Activated B cell treated with CpG ODN at 0.5 μM for 24 hours (primary cell): ENCODE results near the gene PHACTR1. TPM values are rescaled to one million over a fixed set of nuclear protein-coding genes. Genes with fewer than 3 reads are reported as not detected.

Source experiments
- ATAC-seq: fragments of 200-7000 bp; cut with Tn5 transposase; one replicate; pipeline ENCODE4 v1.10.0; 2021; ENCODE audit warnings: low read depth, mild to moderate bottlenecking, moderate library complexity
- CTCF ChIA-PET: fragments of 350-600 bp; sonication (Branson Sonifier 250); formaldehyde crosslinking; loops from one replicate; lab custom pipeline; 2021; ENCODE audit warnings: antibody characterized with exemption; lab: Charles Lee
- POLR2A ChIA-PET: fragments of 350-600 bp; sonication (Branson Sonifier 250); formaldehyde crosslinking; loops from one replicate; lab custom pipeline; 2021; ENCODE audit warnings: antibody characterized with exemption; lab: Charles Lee
- DNase-seq: peaks from one replicate; pipeline ENCODE4 v3.0.0; 2022
- H3K27ac Mint-ChIP-seq: one replicate; pipeline ENCODE4 v1.8.0; 2020; ENCODE audit warnings: mixed read lengths
- H3K27me3 Mint-ChIP-seq: one replicate; pipeline ENCODE4 v1.8.0; 2021; ENCODE audit warnings: mixed read lengths
- H3K36me3 Mint-ChIP-seq: one replicate; pipeline ENCODE4 v1.8.0; 2021; ENCODE audit warnings: low read depth, mixed read lengths
- H3K4me1 Mint-ChIP-seq: one replicate; pipeline ENCODE4 v1.8.0; 2021; ENCODE audit warnings: mixed read lengths
- H3K4me3 Mint-ChIP-seq: one replicate; pipeline ENCODE4 v1.8.0; 2020; ENCODE audit warnings: mild to moderate bottlenecking, mixed read lengths
- H3K9me3 Mint-ChIP-seq: one replicate; pipeline ENCODE4 v1.8.0; 2020; ENCODE audit warnings: mixed read lengths
- CTCF ChIP-seq: fragments of 200-600 bp; IDR thresholded peaks from one replicate; pipeline ENCODE4 v1.8.0; 2022; ENCODE audit warnings: antibody characterized with exemption, mild to moderate bottlenecking
- intact Hi-C: fragments of 100-400 bp; cut with micrococcal nuclease; formaldehyde crosslinking; loops from one replicate; pipeline ENCODE4 v1.15.1; 2024
- total RNA-seq: library from RNA; stranded (reverse); gene quantifications from 2 replicates; pipeline ENCODE4 v1.2.3, GENCODE V29; 2022

PHACTR1 gene
- total RNA-seq, 1 donor from 2014 or later = 115 TPM

- TF ChIP-seq CTCF = no peak
- POLR2A ChIA-PET = no interaction called here
Measured at GRCh38 chr6:13234130-13234529, 517.6 kb downstream of the PHACTR1 start.

DNA sequence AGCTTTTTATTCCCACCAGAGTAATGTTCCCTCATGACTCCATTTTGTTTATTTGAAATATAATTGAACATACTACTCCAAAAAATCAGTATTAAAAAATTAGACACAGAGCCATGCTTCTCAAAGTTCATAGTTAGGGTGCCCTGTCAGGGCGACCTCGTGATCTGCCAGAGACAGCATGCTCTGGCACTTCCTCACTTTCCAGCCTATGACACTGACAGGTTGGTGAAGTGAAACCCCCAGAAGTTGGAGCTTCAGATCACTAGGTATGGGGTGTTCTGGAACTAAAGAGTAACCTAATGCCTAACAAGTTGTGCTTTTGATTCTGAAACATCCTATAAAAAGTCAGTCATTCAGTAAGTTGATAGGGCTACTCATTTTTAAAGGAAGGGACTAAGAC, 518.8 kb downstream of the PHACTR1 start:
- Mint-ChIP-seq H3K27me3 (peaks cover 6% of the 10 kb centered on the region), H3K4me1 (peaks cover 28% of the 10 kb centered on the region), H3K9me3 (no peaks in the 10 kb centered on the region), H3K36me3 (no peaks in the 10 kb centered on the region), H3K4me3 (no peak overlapping the region), H3K27ac (no peak overlapping the region)
- intact Hi-C loops = loop anchor here (2.0 kb wide), 1 partner anchor 23 kb away; no protein-coding TSS in a partner anchor
- no peak for TF ChIP-seq CTCF
- ChIA-PET CTCF (interaction anchor here (1.6 kb wide), 1 partner anchor 40 kb away, joined by 4 read pairs; no protein-coding TSS in a partner anchor), POLR2A (no interaction called here)
- ATAC-seq (peak; percentile 64), DNase-seq (no peak)

More at GRCh38 chr6:13234130-13234529, 517.6 kb downstream of the PHACTR1 start:
- no peak for DNase-seq
- intact Hi-C loops = loop anchor here (2.0 kb wide), 1 partner anchor 25 kb away; no protein-coding TSS in a partner anchor
- no peaks in the 10 kb centered on the region for H3K36me3 Mint-ChIP-seq
- no peak overlapping the region for H3K4me3 Mint-ChIP-seq
- no peaks in the 10 kb centered on the region for H3K9me3 Mint-ChIP-seq
- ATAC-seq = no peak
- CTCF ChIA-PET = interaction anchor here (1.1 kb wide), 1 partner anchor 44 kb away, joined by 3 read pairs; no protein-coding TSS in a partner anchor
- no peak overlapping the region for H3K27ac Mint-ChIP-seq
- H3K4me1 Mint-ChIP-seq = peaks cover 40% of the 10 kb centered on the region
- peaks cover 5% of the 10 kb centered on the region for H3K27me3 Mint-ChIP-seq

- no peak overlapping the region for H3K27ac Mint-ChIP-seq
- ChIA-PET POLR2A (interaction anchor here (0.6 kb wide), 1 partner anchor 1736 kb away, joined by 4 read pairs; no protein-coding TSS in a partner anchor), CTCF (no interaction called here)
- DNase-seq (no peak), ATAC-seq (no peak)
- H3K4me1 Mint-ChIP-seq = peaks cover 25% of the 10 kb centered on the region
- H3K36me3 Mint-ChIP-seq = no peaks in the 10 kb centered on the region
- TF ChIP-seq CTCF = no peak
- intact Hi-C loops = no loop called here
- no peaks in the 10 kb centered on the region for H3K9me3 Mint-ChIP-seq
- peaks cover 6% of the 10 kb centered on the region for H3K27me3 Mint-ChIP-seq
- H3K4me3 Mint-ChIP-seq = no peak overlapping the region
Measured at GRCh38 chr6:13237318-13237717, 520.8 kb downstream of the PHACTR1 start.

DNA sequence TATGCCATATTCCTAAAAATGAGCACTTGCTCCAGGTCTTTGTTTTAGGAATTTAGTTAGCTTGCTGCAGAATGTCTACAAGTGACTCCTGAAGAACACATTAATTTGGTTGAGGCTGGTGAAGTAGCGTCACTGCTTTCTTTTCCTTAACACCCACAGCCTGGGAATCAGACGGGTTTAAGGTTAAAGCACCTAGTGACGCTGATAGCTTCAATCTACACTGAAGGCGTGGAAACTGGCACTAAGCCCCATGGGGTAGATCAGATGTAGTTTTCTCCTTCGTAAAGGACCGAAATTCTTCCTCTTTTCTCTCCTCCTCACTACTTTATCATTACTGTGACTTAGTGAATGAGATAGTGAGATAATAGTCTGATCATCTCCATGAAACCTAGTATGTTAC, 521.5 kb downstream of the PHACTR1 start:
- Mint-ChIP-seq H3K27me3 (peaks cover 4% of the 10 kb centered on the region), H3K36me3 (no peaks in the 10 kb centered on the region), H3K27ac (no peak overlapping the region), H3K9me3 (no peaks in the 10 kb centered on the region), H3K4me1 (peaks cover 19% of the 10 kb centered on the region), H3K4me3 (no peak overlapping the region)
- ATAC-seq (no peak), DNase-seq (no peak)
- intact Hi-C loops = no loop called here
- ChIA-PET POLR2A (no interaction called here), CTCF (no interaction called here)
- TF ChIP-seq CTCF = no peak

DNA sequence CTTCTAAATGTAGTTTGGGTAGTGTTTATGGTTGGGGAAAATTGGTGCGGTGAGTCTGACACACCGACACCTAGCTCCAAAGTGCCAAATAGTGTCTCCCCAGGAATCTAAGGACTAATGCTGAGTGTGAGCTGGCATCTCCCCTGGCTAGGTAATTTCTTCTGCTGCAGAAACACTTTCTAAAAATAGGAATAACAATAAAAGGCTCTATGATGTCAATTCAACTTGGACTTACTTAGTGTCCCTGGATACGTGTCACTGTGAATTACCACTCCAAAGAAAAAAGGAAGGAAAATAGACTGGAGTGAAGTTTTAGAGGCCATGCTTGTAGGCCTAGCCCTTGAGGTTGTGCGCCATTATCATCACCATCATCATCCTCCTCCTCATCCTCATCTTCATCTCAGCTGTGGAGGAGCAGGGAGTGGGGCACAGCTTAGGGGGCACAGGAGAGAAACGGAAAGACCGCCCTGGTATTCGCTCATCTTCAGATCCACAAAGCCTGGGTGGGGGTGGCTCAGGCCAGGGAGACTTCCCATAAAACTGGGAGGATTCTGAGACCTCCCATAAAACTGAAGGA, 522.2 kb downstream of the PHACTR1 start:
- peaks cover 14% of the 10 kb centered on the region for H3K4me1 Mint-ChIP-seq
- no peaks in the 10 kb centered on the region for H3K36me3 Mint-ChIP-seq
- CTCF ChIA-PET = no interaction called here
- H3K27ac Mint-ChIP-seq = no peak overlapping the region
- peaks cover 2% of the 10 kb centered on the region for H3K27me3 Mint-ChIP-seq
- DNase-seq (no peak), ATAC-seq (no peak)
- intact Hi-C loops = no loop called here
- TF ChIP-seq CTCF = no peak
- POLR2A ChIA-PET = no interaction called here
- no peak overlapping the region for H3K4me3 Mint-ChIP-seq
- peaks cover 1% of the 10 kb centered on the region for H3K9me3 Mint-ChIP-seq
